Fibroblast of skin of scalp (primary cell): ENCODE measurements around the gene MVP.
"Not testable (repeated sequence)": the region's sequence is repeated elsewhere in the genome, so short reads cannot be mapped to it uniquely, and the experiment has no call there.

Source experiments
- DNase-seq: peaks from one replicate; pipeline ENCODE4 v3.0.0-alpha.2; 2013

The MVP gene

GRCh38 chr16:29876217-29876593, 55.9 kb downstream of the MVP start:
- no peak for DNase-seq

- no peak for DNase-seq
Measured at GRCh38 chr16:29876594-29877249, 56.5 kb downstream of the MVP start.

GRCh38 chr16:29877266-29877961, 57.2 kb downstream of the MVP start:
- DNase-seq = peak; percentile 40

GRCh38 chr16:29878172-29878571, 57.9 kb downstream of the MVP start:
- no peak for DNase-seq

GRCh38 chr16:29881050-29881449, 60.8 kb downstream of the MVP start:
- no peak for DNase-seq

- no peak for DNase-seq
Measured at GRCh38 chr16:29883987-29884386, 63.7 kb downstream of the MVP start.

- not testable (repeated sequence) for DNase-seq
Measured at GRCh38 chr16:29889372-29889771, 69.1 kb downstream of the MVP start.

- no peak for DNase-seq
Measured at GRCh38 chr16:29891525-29892457, 71.5 kb downstream of the MVP start.

GRCh38 chr16:29892458-29892813, 72.2 kb downstream of the MVP start:
- no peak for DNase-seq

GRCh38 chr16:29893553-29893952, 73.3 kb downstream of the MVP start:
- no peak for DNase-seq

- DNase-seq = no peak
Measured at GRCh38 chr16:29894352-29894751, 74.1 kb downstream of the MVP start.

GRCh38 chr16:29896841-29897240, 76.6 kb downstream of the MVP start:
- DNase-seq = no peak

GRCh38 chr16:29897333-29897732, 77.1 kb downstream of the MVP start:
- DNase-seq = no peak
